AG09309 (cell line): ENCODE results near the gene FCN3.

Source experiments
- DNase-seq: peaks from one replicate; pipeline ENCODE4 v3.0.0-alpha.2; 2010; ENCODE audit warnings: low read depth
- H3K4me3 ChIP-seq: 2 replicates; pipeline ENCODE4 v1.5.1; 2011; ENCODE audit warnings: mild to moderate bottlenecking, low read depth, low read length, moderate library complexity; ENCODE audit not compliant: control insufficient read depth
- TF ChIP-seq, protein P1 (sequence below): IDR thresholded peaks from 2 replicates; pipeline ENCODE4 v1.5.1; 2011; ENCODE audit warnings: mild to moderate bottlenecking, low read depth, low read length, inconsistent platforms; ENCODE audit not compliant: insufficient read depth, control insufficient read depth; ENCODE audit errors: missing control alignments

Gene FCN3

DNA sequence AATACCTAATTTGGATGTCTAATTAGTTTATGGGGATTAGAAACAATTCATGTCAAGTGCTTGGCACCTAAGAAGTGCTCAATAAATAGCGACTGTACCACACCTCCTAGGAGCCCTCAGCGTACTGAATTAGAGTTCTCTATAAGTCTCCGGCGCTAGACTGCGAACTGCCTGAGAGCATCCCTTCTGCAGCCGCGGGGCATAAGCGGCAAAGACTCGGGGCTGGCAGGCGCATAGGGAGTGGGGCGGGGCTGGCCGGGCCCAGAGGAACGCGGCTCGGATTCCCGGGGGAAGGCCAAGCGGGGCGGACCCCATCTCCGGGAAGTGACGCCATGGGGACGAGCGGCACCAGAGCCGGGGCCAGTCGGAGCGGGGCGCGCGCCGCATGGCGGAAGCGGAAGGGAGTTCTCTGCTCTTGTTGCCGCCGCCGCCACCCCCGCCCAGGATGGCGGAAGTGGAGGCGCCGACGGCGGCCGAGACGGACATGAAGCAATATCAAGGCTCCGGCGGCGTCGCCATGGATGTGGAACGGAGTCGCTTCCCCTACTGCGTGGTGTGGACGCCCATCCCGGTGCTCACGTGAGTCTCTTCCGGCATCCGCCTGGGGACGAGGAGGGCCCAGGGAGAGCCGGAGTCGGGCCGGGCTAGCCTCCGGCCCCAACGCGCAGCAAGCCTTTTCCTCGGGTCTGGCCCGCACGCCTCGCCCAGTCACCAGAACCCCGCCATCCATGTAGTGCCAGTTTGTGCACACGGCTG lies 52.6 kb downstream of the FCN3 start, which contains the start of gene TMEM222:
Gene TMEM222, plus strand, starts transcription at position 351 of the 756 bp plus-strand sequence. Its CDS starts 35 bp downstream, at position 386.
- DNase-seq = peak; percentile 75
- H3K4me3 ChIP-seq = peak within 1 kb of the TSS; percentile 99
- TF ChIP-seq, protein P1, sequence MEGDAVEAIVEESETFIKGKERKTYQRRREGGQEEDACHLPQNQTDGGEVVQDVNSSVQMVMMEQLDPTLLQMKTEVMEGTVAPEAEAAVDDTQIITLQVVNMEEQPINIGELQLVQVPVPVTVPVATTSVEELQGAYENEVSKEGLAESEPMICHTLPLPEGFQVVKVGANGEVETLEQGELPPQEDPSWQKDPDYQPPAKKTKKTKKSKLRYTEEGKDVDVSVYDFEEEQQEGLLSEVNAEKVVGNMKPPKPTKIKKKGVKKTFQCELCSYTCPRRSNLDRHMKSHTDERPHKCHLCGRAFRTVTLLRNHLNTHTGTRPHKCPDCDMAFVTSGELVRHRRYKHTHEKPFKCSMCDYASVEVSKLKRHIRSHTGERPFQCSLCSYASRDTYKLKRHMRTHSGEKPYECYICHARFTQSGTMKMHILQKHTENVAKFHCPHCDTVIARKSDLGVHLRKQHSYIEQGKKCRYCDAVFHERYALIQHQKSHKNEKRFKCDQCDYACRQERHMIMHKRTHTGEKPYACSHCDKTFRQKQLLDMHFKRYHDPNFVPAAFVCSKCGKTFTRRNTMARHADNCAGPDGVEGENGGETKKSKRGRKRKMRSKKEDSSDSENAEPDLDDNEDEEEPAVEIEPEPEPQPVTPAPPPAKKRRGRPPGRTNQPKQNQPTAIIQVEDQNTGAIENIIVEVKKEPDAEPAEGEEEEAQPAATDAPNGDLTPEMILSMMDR = peak; percentile 7
